Measurements from ENCODE around the gene PPCS. TPM values are rescaled to one million over a fixed set of nuclear protein-coding genes. Genes with fewer than 3 reads are reported as not detected.
A peak's percentile ranks its signal among the peaks of the same experiment; 100 is the strongest.

Gene PPCS
- total RNA-seq = 46.9 and 53.8 TPM in 2 replicates

DNA sequence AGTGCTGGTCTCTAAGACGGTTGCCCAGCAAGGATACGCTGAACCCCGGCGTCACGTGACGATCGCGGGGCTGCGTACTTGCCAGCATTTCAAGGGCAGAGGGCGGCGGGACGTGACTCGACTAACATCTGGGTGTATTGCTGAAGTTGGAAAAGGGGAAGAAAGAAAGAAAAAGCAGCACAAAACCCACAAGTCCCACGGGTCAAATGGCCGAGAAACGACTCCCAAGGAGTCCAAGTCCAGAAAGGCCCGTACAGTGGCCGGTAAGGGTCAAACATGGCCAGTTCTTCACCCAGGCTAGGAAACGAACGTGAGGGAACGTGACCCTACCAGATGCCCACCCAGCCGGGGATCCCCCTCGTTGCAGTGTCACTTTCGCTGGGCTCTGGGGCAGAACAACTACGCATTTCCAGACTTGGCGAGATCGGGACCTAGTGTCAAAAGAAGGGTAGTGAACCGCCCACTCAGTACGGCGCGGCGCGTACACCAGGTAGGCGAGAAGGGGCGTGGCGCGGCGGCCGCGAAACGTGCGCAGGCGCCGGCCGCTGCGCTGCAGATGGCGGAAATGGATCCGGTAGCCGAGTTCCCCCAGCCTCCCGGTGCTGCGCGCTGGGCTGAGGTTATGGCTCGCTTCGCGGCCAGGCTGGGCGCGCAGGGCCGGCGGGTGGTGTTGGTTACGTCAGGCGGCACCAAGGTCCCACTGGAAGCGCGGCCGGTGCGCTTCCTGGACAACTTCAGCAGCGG is at the start of gene PPCS, which contains the start of gene ZMYND12:
Gene PPCS, plus strand, starts transcription at position 534 of the 744 bp plus-strand sequence. Its CDS starts 23 bp downstream, at position 557.
Gene ZMYND12, minus strand, starts transcription at position 13 of the 744 bp plus-strand sequence. CDS start 25 bp downstream, outside the sequence.
- peak; percentile 92 for DNase-seq

DNA sequence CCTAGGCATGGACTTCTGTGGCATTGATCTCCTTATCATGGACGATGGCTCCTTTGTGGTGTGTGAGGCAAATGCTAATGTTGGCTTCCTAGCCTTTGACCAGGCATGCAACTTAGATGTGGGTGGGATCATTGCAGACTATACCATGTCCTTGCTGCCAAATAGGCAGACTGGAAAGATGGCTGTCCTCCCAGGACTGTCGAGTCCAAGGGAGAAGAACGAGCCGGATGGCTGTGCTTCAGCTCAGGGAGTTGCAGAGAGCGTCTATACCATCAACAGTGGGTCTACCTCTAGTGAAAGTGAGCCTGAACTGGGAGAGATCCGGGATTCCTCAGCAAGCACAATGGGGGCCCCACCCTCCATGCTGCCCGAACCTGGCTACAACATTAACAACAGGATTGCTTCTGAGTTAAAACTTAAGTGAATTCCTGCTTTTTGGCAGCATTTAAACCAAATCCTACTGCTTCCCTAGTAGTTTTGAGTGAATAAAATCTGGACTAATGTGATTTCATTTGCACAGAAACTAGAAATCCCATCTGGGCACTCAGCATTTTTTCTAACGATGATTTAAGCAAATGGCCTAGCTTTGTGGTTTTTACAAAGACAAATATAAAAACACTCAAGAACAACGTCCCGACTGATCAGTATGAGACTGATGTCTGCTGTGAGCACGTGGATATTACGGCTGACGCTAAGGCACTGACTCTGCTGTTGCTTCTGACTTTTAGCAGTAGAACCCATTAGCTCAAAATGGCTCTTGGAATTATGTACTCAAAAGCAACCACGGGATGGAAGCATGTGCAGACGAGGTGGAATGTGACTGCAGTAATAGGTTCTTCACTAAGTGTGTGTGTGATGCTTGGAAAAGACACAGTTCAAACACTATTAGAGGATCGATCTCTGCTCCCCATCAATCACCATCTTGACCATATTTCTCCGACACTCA is 41.5 kb upstream of the PPCS start:
- DNase-seq = no peak

DNA sequence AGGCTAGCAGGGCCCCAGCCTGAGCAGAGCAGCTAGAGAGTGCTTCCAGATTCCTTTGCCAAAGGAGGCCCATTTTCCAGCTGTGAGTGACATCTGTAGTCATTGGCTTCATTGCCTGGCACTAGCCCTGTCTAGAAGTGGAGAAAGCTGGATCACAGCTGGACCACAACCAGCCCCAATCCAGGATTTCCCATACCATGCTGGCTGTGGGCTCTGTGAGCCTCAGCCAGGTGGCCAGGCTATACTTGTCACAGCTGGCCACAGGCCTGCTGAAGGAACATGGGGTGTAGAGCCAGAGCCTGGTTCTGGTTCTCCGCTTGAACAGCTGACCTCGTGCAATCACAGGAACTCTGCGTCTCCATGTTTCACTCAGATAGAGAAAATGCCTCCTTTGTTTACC is 39.2 kb upstream of the PPCS start:
- DNase-seq = no peak

DNA sequence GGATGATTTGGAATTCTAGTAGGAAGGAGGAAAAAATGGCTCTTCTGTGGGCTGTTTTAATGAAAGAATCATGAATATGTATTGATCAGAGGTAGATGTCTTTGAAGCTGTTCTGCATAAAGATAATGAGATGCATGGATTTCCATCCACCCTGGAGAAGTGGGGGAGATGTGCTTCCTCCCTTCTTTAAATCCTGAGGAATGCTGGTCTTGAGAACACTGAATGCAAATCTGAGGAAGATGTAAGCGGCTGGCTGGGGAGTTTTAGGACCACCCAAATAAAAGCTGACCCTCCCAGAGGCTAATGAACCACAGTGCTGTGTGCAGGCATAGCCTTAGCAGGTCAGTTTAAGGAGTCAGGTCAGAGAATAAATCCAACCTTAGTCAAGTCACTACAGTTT is 37.8 kb upstream of the PPCS start:
- DNase-seq = no peak

DNA sequence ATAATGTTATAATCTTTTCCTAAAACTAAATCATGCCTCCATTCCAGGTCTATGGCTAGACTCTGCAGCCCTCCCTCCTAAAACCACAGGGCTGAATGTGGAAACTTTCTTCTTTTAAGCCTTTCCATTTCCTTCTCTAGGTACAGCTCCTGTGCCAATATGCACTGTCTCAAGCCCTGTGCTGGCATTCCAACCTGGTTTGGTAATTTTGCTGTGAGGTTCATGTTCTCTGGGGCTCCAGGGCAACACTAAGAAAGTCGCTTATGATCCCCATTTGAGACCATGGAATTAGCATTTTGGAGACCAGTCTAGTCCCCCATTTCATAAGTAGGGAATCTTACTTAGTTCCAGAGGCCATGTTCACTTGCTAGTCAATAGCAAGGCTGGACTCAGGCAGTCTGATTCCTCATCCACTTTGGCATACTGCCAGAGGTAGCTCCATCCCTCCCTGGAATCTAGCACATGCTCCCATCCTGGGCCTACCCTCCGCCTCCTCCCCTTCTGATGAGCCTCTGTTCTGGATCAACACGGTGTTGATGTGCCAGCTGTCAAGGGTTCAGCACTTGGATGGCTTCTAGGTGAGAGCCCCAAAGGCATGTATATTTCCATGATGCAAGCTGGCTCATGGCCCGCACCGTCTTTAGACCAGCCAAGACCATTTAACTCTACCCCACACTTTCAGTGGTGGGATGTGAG is 37.1 kb upstream of the PPCS start:
- no peak for DNase-seq

DNA sequence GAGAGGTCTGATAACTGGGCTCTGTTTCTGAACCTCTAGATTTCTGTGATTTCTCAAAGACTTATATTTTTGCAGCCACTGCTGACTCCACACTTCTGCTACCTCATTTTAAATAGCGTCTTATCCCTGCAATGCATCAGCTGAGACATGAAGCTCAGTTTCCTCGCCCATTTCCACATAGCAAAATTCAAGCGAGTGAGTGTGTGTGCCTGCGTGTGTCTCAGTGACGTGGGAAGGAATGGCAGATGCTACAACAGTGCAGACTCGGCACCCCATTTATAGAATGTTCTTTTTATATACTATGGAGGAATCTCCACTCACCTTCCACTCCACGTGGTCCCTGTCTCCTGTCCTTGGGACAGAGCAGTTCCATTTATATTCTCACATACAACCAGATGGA is 36.2 kb upstream of the PPCS start:
- DNase-seq = no peak

DNA sequence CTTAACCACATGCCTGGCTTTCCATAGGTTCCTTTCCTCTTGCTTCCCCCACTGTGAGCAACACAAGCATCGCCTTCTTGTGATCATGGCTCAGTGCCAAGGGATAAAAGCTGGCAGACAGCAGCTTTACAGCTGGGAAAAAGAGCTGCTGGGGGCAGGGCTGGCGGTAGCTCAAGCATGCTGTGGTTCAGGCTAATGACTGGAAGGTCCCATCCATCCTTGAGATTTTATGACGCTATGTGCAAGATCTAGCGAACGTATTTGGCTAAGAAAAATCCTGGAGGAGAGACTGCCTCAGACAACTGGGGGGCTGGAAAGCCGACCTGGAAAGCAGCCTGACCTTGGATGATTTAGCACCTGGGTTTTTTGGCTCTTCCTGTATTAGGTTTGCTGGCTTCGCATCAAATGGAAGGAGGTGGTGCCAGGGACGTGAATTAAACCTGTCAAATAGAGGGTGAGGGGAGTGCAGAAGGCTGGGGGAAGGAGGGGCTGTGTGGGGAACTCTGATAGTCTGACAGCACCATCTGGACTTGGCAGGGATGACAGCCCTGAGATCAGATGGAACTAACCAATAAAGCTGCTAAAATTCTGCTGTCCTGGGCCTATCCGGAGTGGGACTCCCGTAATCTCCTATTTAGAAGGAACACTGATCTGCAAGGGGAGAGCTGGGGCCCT is 35.3 kb upstream of the PPCS start:
- DNase-seq = peak; percentile 78

DNA sequence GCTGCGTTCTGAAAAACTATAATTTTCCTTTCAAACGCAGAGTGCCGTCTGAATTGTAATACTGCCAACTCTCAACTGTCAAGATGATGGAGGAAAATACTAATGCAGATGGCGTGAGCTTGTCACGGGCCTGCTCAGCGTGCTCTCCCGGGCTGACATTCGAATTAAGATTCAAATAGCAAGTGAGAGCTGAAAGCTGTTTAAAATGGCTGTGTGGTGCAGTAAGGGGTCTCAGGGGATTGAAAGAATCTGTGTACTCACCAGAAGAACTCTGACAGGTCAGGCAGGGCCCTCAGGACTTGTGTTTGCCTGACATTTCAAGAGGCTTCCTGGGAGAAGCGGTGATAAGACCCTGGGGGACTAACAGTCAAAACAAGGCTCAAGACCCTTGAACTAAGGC is 33.6 kb upstream of the PPCS start:
- no peak for DNase-seq

DNA sequence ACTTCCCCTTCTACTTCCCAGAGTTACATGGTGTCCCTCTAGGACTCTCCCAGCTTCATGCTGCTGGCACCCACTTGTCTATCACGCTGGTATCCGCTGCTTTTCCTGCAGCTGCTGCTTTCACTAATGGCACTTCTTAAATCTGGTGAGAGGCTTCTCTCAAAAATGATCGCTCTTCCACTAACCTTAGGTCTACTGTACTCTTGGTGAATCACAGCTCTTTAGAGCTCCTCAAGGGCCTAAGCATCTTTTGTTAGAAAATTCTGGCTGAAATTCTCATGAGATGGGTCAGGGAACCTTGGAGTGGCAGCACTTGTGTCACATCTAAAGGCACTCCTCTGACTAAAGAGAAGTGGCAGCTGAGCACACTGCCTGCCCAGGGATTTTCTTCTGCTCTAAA is 32.7 kb upstream of the PPCS start:
- DNase-seq = no peak

DNA sequence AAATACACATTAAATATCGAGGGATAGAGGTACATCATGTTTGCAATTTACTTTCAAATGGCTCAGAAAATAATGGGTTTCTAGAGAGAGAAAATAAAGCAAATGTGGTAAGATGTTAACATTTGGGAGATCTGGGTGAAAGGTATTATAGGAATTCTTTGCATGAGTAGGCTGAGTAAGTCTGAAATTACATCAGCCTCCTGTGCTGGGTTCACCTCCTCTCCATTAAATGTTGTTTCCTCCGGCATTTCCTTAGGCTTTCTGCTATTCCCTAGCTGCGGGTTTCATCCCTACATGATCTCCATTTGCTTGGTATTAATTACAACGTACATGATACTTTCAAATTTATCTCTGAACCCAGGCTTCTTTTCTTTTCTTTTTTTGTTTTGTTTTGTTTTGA is 32.1 kb upstream of the PPCS start:
- no peak for DNase-seq

DNA sequence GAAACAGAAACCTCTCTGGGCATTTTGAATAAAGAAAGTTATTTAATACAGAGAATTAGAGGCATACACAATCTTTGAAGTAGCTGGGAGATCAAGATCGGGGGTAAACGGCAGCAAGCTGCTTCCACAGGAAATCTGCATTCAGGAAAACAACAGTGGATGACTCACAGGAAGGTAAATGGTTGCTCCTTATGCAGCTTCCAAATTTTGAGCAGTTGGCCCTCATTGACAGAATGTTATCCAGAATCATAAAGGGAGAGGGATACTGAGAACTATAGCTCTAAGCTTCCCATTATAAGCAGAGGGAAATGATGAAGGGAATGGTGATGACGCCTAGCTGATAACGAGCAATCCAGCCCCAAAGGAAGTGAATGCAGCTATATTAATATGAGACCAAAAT is 29.1 kb upstream of the PPCS start:
- peak; percentile 86 for DNase-seq

DNA sequence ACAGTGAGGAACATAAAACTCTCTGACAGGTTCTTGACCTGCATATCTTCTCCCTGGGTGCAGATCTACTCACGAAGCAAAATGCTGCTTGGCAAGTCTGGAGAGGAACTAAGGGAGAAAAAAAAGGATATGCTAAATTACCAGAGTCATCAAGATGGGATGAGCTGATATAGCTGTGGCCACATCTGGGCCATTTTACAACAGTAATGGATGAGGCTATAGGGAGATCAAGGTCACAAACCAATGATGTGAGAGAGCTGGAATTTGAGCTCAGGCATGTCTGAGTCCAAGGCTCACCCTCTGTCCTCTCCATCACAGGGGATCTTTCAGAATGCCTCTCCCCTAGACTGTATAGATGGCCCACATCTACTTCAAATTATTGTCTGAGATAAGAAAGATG is 26.7 kb upstream of the PPCS start:
- DNase-seq = no peak

DNA sequence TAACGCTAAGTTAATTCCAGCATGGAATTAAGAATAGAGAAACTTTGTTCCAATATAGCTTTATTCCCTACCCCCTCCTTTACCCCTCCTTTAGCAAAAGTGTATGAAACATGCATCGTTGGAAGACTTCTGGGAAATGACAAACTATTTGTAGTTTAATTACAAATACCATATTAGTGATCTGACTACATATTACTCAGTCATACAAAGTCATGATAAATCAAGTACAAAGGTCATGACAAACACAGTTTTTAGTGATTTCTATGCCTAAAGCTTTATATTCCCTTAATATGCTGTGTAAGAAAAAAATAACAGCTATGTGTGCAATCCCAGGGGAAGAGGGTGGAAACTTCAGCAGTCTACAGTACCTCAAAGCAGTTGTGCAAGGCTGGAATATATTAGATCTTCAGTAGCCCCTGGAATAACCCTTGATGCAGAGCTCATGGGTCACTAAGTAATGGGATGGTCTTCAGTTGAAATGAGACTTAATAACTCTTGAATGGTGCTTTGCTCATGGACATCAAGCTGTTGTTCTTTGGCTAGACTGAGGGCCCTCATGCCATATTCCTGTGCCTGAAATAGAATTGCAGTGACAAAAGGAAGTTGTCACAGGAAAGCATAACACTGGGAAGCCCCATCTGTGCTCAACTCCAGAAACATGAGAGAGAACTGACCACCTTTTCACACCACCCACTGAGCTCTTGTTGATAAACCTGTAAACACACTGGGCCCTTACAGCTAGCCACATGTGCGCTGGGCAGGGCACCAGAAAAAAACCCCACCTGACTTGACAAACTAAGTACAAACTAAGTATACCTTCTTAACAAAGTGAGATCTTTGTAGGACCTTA is 25.8 kb upstream of the PPCS start:
- DNase-seq = peak; percentile 44

DNA sequence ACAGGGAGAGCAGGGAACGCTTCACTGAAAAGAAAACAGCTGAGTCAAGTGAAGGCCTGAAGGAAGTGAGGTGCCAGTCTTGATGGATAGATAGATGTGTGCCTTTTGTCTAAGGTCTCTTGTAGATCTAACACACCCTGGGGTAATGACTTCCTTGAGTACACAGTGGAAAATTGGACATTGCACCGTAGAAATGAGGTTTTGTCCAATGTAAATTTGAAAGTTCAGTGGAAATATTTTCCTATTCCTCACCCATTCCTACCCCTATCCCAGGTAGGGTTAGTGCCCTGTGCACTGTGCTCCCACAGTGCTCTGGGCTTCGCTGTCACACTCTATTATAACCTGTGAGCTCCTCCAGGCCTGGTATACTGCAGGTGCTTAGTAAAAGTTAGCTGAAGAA is 24.8 kb upstream of the PPCS start:
- no peak for DNase-seq

DNA sequence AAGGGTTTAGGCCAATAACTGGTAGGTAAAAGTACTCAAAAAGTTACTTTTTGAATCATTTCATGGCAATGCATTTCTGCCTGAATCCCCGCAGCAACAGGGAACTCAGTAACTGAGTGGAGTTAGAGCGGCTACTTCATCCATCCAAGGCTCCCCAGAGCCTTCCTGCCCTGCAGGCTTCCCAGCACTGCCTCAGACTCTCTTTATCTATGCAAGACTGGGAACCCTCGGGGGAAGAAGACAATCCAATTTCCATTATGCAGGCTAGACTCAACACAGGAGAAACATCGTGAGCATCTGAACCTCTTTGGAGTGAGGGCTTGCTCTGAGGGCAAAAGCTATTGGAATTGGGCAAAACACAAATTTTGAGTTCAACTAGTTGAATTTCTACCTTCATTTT is 23.6 kb upstream of the PPCS start:
- DNase-seq = no peak

DNA sequence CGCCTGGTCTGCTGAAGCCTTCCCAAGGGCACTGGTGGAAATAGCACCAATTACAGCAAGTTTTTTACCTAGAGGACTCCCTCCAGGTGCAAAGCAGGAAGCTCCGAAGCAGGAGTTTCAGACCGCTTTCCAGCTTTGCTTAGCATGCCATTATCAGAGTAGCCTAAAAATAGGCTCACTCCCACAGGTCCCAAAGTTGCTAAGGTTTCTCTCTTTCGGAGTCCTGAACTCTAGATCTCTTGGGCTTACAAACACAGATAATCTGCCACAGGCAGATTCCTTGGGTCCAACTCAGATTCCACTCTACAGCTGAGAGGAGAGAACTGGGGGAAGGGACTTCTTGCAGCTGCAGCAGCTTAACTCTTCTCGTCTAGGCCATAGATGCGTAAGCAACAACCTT is 23.0 kb upstream of the PPCS start:
- DNase-seq = no peak

DNA sequence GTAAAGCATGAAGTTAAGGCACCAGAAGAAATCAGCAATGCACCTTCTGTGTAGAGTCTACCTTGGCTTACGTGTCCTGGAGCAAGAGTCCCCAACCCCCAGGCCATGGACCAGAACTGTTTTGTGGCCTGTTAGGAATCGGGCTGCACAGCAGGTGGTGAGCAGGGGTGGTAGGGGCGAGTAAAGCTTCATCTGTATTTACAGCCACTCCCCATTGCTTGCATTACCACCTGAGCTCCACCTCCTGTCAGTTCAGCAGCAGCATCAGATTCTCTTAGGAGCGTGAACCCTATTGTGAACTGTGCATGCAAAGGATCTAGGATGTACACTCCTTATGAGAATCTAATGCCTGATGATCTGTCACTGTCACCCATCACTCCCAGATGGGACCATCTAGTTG is 22.0 kb upstream of the PPCS start:
- DNase-seq = no peak

DNA sequence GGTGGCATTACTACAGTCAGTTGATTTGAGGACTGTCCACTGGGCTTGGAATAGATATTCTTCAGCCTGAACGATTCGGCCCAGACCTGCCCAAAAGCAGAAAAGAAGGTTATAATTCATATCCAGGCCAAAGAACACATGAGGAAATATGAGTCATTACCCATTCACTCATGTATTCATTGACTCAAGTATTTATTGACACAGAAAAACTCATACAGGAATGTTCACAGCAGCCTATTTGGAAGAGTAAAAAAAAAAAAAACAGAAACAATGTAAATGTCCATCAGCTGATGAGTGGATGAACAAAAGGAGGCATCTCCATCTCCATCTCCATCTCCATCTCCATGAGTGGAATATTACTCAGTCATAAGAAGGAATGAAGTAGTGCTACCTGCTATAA is 16.4 kb upstream of the PPCS start:
- peak; percentile 73 for DNase-seq

DNA sequence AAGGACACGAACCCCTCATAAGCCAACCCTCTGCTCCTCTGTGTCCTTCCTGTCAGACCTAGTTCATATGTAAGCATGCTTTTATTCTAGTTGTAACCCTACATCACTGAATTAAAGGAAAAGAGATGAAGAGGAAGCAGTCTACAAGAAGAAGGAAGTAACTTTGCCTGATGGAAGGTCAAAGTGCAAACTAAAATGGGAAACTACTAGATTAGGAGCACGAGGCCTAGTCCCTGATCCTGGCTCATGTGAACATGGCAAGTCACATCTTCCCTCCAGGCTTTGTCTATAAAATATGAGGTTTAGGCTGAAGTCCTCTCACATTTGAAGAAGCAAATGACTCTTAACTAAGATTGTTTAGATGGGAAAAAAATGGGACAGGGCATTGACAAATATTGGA is 13.7 kb upstream of the PPCS start:
- no peak for DNase-seq

DNA sequence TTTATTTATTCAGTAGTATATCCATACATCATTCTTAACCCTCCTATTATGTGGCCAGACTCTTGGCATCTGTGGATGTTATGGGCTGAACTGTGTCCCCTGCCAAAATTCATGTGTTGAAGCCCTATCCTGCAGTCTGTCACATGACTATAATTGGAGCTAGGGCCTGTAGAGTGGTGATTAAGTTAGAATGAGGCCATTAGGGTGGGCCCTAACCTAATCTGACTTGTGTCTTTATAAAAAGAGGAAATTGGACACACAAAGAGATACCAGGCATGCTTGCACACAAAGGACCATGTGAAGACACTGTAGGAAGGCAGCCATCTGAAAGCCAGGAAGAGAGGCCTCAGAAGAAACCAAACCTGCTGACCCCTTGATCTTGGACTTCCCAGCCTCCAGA is 7.1 kb upstream of the PPCS start:
- DNase-seq = no peak

DNA sequence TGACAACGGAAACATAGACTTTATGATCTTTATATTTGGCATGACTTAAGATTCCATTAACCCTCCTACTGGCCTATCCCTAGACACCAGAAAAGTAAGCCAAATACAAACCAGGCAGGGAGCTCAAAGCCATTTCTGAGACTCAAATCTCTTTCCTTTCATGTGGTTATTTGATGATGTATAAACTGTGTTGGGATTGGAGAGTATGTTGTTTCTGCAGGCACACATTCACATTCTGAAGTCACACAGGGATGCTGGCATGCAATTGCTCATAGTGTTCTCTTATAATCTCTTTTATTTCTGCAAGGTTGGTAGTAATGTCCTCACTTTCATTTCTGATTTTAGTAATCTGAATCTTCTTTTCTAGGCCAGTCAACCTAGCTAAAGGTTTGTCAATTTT is 6.3 kb upstream of the PPCS start:
- DNase-seq = no peak

DNA sequence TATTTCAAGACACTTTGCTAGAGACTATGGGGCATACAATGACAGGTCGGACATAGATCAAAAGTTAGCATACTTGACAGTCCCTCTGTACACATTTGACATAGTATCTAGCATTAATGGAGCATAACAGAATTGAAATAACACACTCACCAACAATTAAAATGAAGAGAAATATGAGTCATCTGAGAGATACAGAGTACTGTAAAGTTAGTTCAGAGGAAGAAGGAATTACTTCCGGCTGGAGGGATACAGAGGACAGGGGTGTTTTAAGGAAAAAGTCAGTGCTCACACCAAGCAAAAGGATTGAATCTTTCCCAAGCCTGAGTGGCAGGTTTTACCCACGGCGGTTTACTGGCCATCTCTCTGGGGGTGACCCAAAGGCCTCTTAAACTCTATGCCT is 3.0 kb upstream of the PPCS start:
- no peak for DNase-seq
